Fibroblast of skin of right biceps (primary cell): Measurements from ENCODE around the gene REC114.

Source experiments
- DNase-seq: peaks from one replicate; pipeline ENCODE4 v3.0.0-alpha.2; 2013

Gene REC114

DNA sequence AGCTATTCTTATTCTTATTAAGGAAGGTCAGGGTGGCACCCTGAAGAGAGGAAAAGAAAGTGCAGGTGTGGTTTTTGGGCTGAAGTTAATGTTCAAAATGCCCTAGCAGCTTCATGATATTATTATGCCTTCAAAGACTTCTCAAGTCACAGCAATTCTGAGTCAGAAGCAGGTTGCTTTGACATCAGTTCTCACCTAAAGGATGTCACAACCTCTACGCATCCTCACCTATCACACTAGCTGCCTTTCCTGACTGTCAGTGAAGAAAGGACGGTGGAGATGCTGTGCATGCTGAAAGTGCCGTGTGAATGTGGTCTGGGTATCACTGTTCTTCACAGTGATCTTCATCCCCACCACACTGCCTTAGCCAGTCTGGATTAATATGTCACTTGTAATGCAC, 140.6 kb downstream of the REC114 start:
- DNase-seq: no peak

DNA sequence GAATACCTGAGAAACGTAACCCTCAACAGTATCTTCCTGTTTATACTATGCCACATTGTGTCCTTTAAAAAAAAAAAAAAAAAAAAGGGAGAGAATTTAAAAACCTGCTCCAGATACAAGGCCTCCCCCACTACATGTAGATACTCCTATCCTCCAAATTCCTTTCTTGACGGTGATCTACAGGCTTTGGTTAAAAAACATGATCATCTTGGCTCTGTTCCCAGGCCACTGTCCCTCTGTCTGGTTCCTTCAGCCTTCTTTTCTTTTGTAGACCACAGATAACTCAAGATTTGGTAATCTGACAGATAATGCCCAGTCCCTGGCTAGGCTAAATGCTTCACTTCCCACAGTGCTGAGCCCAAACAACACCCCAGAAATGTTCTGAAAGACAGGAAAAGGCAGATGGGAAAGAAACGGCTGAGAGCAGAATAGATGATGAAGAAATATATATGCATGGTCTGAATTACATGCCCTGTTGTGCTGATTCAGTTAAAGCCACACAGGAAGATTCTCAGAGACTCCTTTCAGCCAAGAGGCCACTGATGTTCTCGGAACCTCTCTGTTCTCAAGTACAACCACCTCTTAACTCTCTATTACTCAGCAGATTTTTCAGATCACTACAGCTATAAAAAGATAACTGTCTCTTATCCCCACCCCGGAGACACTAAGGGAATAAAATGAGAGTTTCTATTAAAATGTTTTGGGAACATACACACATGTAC, 141.9 kb downstream of the REC114 start:
- DNase-seq: no peak

DNA sequence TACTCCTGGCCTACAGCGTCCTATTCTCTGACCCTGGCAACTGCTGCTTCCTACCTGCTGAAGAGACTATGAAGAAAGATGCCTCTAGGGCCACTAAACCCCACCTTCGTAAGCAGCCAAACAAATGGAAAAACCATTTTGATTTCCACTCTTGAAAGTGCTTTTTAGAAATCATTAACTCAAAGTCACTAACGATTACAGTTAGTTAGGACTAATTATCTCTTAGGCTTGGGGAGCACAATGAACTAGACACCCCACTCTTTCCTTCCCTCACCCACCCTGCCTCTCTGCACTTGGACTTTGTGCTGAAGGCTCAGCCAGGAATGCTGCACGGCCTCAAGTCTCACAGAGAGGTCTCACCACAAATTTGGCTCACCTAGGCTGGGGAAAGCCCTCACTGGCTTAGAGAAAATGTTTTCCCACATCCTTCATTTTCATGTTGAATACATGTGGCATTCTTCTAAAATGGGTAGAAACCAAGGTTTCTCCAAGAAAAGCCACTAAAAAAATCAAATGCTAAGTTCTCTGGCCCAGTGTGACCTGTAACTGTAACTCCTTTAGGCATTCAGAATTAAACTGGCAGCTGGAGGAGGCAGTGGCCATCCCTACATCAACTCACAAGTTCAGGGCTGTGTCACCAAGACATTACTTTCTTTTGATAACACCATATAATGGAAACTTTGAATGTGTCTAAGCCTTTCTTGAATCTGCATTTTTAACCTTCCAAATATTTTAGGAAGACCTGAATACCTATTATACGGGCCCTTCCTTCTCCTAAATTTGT, 143.1 kb downstream of the REC114 start:
- DNase-seq: no peak

DNA sequence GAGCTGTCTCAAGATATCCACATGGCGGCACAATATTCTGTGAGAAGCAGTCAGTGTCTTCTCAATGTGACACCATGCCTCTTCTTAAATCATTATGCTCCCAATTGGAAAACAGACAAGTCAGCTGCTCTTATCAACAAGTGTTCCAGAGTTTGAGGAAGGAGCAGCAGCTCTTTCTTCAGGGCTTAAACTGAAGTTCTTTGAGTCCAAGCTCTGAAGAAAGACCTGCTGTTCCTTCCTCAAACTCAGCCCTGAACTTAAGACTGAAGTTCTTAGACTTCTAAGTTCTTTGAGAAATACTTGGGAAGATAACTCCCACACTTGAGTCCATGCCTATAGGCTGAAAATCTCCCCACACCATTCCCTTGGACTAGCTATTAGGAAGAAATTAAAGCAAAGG, 146.8 kb downstream of the REC114 start:
- no peak for DNase-seq

DNA sequence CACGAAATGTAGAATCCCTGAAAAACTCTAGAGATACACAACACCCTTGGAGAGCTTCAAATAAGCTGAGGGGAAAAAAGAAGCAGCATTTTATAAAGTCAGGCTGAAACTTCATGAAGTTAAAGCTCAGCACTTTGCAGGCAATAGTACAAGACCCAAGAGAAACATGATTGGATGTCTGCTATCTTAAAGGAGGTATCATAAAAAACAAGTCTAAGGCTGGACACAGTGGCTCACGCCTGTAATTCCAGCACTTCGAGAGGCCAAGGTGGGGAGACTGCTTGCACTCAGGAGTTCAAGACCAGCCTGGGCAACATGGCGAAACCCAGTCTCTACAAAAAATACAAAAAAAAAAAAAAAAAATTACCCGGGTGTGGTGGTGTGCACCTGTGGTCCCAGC, 147.3 kb downstream of the REC114 start:
- DNase-seq: no peak

DNA sequence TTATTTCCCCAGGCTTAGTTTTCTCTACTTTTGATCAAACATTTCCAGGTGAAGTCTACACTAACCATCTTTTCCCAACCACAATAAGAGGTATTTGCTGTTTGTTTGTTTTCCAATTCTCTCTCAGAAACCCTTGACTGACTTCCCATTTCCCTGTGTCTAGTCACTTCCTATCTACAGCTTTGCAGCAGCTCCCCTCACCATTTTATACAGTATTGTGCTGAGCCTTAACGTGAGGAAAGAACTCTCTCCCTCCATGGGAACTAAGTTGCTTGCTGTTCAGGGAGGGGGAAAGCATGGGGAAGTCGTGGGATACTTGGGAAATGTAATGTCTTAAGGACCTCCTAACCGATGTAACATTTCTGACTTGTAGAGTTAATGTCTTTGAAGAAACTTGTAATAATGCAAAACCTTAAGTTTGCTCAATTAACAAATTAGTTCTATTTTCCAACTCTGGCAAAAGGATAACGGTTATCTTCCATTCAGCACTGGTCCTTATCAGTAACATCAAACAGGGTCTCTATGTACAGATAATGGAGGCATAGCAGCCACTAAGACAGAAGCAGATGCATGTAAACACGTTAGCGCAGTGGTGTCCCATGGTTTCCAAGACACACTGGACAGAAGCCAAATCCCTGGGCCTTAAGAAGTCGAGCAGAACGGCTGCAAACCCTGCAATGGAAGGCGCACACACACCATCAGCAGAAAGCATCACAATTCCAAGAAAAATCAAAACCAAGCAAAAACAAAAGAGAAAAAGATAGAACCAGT, 150.5 kb downstream of the REC114 start:
- no peak for DNase-seq

DNA sequence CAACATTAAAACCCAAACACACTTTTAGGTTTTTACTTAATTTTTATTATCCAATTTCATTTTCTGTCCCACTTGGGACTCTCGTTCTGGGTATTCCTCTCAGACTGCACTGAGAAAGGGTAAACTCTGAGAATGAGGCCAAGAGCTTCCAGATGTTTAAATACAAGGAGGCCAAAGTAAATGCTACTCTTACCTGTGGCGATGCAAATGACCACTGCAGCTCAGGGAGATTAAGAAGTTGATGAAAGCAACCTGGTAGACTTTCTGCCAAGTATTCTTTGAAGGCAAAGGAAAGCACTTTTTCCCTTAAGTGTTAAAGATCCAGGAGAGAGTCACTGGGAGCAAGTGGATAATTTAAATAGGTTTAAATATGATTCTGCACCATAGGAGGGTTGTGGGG, 151.1 kb downstream of the REC114 start:
- DNase-seq: no peak

DNA sequence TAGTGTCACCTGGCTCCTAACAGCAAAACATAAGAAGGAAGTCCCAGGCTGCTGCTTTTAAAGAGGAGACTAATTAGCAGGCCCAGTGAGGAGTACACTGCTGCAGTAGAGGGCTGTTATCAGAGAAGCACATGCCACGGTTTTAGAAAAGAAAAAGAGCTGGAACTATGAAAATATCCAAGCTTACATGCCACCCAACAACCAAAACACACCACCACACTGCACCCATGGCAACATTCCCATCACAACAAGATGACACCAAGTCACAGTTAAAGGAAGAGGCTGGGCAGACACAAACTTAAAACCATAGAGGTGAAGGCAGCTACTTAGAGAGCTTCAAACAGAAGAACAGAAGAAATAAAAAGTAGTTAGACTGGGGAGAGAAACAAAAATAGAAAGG, 153.2 kb downstream of the REC114 start:
- DNase-seq: no peak

DNA sequence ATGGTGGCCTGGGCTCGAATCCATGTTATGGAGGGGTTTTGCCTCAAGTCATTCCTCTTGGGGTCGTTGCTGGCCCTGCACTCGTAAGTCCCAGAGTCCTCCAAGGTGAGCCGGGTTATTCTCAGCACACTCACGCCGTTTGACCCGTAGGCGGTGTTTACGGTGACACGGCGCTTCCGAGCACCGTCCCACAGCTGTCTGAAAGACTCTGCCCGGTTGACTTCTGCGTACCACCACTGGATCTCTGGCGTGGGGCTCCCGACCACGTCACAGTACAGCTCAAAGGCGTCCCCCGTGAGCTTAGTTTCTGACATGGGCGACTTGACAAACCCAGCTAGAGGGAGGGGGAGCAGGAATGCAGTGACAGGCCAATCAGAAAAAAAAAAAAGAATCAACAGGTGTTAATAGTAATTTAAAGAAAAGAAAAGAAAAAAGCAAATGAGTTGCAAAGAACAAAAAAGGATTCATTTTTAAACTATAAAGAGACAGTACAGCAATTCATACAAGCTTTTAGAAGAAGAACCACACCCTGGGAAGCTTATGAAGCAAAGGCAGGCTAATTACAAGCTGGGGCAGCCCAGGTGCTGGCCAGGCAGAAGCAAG, 154.2 kb downstream of the REC114 start:
- DNase-seq: no peak

DNA sequence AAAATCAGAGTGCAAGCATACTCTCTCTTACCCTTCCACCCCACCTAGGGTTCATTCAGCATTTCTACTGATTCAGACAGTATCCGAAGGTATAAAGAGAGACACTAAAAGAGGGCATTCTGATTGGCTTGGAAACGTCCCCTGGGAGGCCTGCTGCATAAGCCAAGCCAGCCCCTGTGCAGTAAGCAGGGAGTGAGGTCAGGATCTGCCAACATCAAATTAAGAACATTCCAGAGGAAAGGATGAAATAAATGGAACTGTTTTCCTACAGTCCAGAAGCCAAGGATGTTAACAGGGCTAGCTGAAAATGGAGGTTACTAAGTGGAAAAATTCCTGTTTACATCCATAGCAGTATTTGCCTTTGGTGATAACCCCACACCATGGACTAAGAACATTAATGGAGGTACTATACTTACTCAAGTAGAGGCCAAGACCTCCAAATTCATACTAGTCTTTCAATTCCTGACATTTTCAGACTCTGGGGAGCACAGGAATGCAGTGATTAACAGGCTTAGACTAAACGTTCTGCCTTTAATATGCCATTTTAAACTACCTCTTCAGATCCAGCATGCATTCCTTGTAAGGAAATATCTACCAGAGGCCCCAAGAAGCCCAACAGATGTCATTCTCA, 155.7 kb downstream of the REC114 start:
- DNase-seq: peak; percentile 75

DNA sequence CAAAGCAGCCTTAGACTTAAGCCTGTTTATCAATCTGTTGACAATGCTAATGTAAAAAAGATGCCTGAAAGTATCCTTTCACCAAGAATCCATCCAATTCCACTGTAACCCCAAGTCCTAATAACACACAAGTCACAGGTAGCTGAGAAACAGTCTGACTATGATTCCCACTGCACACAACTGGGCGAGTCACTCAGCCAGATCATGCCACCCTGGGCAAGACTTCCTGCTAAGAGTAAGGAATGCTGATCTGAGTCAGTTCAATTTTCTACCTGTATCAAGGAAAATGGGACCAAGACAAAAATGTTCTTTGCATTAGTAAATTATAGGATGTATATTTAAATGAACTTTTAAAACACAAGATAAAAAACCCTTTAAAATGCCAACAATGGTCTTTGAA, 157.0 kb downstream of the REC114 start:
- DNase-seq: peak; percentile 39

DNA sequence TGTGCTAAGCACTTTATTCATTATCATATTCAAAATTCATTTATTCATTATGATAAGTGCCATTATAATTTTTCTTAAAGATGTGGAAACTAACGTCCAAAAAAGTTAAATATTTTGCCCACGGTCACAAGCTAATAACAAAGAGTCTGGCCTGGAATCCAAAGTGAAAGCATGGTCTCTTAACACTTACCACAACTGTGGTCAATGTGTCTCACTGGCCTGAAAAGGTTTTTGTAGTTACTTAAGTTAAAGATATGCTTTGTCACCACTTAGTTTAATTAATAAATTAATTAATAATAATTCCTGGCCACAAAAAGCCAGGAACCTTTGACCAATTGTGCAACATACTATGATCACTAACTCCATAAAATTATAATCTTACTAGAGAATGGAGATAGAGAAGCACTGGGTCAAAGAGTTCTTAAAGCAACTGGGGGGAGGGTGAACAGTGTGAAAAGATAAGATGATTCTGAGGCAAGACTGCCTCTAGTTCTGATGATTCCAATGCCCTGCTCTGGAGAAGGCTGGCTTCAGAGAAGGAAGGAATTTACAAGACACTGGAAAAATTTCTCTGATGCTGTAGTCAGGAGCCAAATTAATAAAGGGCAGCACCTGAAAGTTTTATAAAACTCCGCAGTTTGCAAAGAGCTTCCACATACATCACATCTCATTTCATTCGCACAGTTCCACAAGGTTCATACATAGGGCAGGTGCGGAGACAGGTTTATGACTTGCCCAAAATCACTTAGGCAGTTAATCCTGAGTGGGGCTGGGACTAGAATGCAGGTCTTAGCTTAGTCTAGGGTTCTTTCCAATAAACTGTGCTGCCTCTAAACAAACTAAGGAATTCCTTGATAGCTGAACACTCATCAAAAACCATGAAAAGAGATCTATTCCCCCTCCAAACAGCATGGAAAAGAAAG, 157.7 kb downstream of the REC114 start:
- no peak for DNase-seq

DNA sequence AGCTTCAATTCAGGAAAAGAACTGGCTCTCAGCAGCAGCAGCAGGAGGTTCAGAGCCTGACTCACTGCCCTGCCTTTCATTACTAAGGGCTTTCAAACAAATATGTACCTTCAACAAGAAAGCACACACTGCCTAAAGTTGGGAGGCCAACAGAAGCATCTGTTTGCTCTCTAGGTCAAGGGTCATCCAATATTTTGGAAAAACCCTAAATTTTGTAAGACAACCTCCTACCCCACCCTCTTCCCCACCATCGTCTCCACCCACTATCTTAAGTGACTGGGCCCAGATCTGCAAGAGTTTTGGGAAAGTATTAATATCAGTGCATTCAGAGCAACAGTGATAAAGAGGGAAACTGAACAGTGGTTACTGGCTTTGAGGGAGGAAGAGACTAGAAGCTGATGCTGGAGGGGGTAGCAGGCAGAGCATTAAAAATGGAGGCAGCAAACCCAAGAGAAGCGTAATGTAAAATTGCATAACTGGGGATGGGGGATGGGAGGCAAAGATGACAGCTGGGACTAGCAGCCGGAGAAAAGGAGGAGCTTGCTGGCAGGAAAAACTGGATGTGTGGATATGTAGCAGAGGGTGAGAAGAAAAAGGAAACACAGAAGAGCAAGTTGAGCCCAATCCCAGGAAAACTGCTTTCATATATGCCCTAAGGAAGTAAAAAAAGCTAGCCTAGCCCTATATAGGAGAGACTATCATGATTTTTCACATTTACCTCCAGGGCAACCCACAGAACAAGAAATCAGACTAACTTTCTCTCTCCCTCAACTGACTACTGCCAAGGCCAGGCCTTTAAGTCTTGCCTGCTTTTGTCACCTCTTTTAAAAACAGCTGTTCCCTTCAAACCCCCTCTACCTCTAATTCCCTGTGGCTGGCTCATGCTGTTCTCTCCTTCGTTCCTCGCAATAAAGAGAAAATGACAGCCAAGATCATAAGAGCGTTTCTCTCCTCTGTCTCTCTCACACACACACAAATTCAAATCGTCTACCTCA, 158.8 kb downstream of the REC114 start:
- DNase-seq: peak; percentile 67

DNA sequence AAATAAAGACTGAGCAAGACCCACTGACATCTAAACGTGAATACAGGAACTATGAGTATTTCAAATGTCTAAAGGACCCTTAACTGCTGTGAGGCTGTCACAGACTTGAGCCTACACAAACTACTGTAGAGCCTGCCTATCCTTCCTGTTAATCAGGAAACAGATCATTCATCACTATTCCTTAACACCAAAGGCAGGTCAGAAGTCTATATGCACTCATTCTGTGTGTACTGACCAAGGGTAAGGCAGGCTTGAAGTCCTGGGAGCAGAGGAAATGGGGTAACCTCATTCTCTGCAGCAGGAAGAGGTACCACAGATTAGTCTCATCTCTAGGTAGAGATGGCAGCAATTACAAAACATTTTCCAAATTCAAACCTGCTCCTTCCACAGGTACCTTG, 159.5 kb downstream of the REC114 start:
- no peak for DNase-seq

DNA sequence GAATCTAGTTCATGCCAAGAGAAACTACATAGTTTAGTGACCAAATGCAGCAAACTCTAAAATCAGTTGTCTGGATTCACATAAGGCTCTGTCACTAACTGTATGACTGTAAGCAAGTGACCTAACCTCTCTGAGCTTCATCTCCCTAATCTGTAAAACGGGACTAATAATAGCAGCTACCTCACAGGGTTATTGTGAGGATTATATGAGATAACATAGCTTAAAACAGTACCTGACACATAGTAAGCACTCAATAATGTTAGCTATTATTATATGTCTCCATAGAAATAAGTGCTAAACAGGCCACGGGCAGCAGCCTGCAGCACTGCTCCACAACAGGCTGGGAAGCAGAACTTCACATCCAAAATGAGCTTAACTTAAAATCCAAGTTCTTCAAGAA, 160.0 kb downstream of the REC114 start:
- DNase-seq: no peak

DNA sequence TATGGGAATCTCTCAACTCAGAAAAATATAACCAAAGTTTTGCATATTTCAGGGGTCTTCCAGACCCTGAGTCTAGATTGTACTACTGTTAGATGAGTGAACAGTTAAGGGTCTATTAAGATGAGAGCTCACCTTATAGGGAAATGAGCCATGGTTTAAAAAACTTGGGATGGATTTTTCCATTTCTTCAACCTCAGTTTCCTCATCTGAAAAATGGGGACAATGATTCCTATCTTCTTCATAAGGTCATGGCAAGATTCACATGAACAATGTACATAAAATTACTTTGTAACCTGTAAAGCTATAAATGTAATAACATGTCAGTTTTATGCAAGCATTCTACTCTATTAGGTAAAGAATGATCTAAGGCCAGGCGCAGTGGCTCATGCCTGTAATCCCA, 161.5 kb downstream of the REC114 start:
- DNase-seq: no peak

DNA sequence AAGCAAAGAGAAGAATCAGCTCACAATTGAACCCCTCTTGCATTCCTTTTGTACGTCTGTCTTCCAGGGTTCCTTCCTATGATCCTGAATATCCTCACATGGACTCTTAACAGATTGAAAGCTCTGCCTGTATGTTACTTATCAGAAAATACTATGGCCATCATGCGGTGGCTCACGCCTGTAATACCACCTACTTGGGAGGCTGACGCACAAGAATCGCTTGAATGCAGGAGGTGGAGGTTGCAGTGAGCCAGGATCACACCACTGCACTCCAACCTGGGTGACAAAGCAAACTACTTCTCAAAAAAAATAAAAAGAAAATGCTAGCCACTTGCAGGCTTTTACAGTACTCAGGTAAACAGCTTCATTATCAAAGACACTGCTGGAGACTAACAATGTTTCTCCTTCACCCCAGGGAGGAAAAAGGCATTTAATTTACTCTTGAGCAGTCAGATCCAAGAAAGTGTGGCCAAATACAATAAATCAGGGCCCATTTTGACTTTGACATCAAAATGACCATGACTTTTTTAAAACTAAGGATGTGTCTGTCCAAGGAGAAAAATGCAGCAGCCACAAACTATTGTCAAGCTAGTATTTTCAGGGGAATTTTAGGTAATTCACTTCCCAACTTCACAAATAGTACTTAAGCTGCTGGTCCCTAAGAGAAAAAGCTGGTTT, 162.9 kb downstream of the REC114 start:
- DNase-seq: no peak

DNA sequence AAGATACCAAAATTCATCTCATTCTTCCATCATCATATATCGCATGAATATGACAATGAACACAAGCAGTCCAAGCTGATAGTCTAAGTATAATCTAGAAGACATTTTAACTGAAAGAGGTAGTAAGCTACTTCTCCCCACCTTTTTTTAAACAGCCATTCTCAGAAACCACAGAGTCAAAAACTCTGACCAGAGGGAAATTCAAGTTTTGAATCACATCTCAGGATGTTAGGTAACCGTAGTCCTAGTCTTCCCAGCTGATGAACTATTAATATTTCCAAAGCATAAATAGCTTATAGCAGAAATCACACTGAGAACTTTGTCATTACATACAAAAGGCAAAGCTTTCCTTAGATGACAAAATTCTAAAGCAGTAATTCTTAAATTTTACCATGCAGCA, 164.4 kb downstream of the REC114 start:
- no peak for DNase-seq

DNA sequence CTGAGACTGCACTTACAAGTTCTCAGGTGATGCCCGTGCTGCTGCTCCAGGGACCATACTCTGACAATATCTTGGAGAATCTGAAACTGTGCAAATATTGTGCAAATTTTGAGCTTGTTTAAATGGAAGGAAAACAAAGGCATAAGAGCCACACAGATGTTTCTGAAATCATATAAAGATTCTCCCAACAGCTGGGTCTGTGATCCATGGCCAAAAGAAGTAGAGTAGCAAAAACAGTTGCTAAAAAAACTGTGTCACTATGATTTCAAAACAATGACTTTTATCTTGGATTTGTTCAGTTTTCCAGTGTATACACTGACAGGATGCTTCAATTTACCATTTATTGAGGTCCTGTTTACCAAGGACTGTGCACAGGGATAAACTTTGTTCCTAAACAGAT, 164.9 kb downstream of the REC114 start:
- DNase-seq: no peak

DNA sequence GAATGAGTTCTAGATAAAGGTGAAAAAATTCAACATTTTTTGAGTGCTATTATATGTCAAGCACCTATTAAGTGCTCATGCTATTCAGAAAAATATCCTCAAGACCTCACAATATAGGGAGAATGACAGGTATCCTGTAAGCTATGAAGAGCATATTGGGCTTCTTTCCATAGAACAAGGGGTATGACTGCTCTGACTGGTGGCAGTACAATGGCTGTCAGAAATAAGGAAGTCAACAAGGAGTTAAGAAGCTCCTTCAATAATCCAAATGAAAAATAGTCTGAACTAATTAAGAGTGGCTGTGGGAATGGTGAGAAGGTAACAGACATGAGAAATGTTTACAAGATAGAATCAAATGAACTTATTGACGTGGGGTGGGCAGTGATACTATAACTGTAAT, 165.5 kb downstream of the REC114 start:
- no peak for DNase-seq
